GM12878 (cell line): ENCODE data around the gene PRDM16. TPM values are rescaled to one million over a fixed set of nuclear protein-coding genes. Genes with fewer than 3 reads are reported as not detected.

Experiments used
- ATAC-seq: fragments of 200-7000 bp; cut with Tn5 transposase; 3 replicates; pipeline ENCODE4 v1.9.1; 2020; ENCODE audit warnings: mild to moderate bottlenecking, moderate library complexity
- BruUV-seq: library from RNA; stranded (reverse); fragments of 400-500 nt; replicated peaks from 2 replicates; lab custom pipeline; 2021; lab: Mats Ljungman, UMichigan
- CTCF ChIA-PET: fragments of 300-600 bp; sonication (Branson Sonifier 250); formaldehyde crosslinking; extraction: SDS; loops from one replicate; lab custom pipeline; 2021; ENCODE audit warnings: inconsistent platforms; lab: Yijun Ruan, JAX
- POLR2A ChIA-PET: fragments of 350-600 bp; formaldehyde crosslinking; extraction: SDS; loops from one replicate; lab custom pipeline; 2021; ENCODE audit warnings: inconsistent platforms; lab: Charles Lee
- RAD21 ChIA-PET: fragments of 300-600 bp; sonication (Branson Sonifier 250); formaldehyde crosslinking; loops from one replicate; lab custom pipeline; 2023; ENCODE audit warnings: antibody characterized with exemption; ENCODE audit not compliant: unreplicated experiment; lab: Charles Lee
- SMC1A ChIA-PET: fragments of 300-600 bp; sonication (Branson Sonifier 250); formaldehyde crosslinking; loops from one replicate; lab custom pipeline; 2023; ENCODE audit not compliant: unreplicated experiment, uncharacterized antibody; lab: Charles Lee
- DNase-seq: peaks from one replicate; pipeline ENCODE4 v3.0.0-alpha.2; 2011; ENCODE audit warnings: low read depth, low spot score
- FAIRE-seq: peaks from 3 replicates; lab custom pipeline; 2011; peaks lifted over from hg19 to GRCh38; lab: Jason Lieb, UNC
- H2AFZ ChIP-seq: 2 replicates; pipeline ENCODE4 v1.6.0; 2011; ENCODE audit warnings: low read depth, low read length, control low read depth; ENCODE audit not compliant: control insufficient read depth
- H3K27ac ChIP-seq: 2 replicates; pipeline ENCODE4 v1.5.1; 2011; ENCODE audit warnings: control low read depth; ENCODE audit not compliant: control insufficient read depth, insufficient read depth
- H3K27me3 ChIP-seq, 2 experiments: replicated peaks in 1 of 2; 2 replicates each; pipeline versions ENCODE4 v1.6.0 to v1.6.1; 2011; ENCODE audit warnings: low read length in 1 of 2; ENCODE audit not compliant: control insufficient read depth in 2 of 2, insufficient read depth in 2 of 2
- H3K36me3 ChIP-seq, 2 experiments: 2 replicates each; pipeline ENCODE4 v1.5.1; 2011; ENCODE audit warnings: low read length in 1 of 2; ENCODE audit not compliant: control insufficient read depth in 2 of 2, insufficient read depth in 2 of 2
- H3K4me1 ChIP-seq: 2 replicates; pipeline ENCODE4 v1.6.1; 2011; ENCODE audit warnings: mild to moderate bottlenecking, low read length, moderate library complexity, mixed read lengths; ENCODE audit not compliant: control insufficient read depth, insufficient read depth
- H3K4me2 ChIP-seq: 2 replicates; pipeline ENCODE4 v1.6.0; 2011; ENCODE audit warnings: control low read depth; ENCODE audit not compliant: control insufficient read depth, insufficient read depth
- H3K4me3 ChIP-seq: fragments of 200-600 bp; sonication (generic); 2 replicates; pipeline ENCODE4 v1.5.1; 2016
- H3K79me2 ChIP-seq: 2 replicates; pipeline ENCODE4 v1.6.0; 2011; ENCODE audit warnings: low read length; ENCODE audit not compliant: control insufficient read depth, insufficient read depth
- H3K9ac ChIP-seq: 2 replicates; pipeline ENCODE4 v1.8.0; 2011; ENCODE audit warnings: low read length, control low read depth, mixed read lengths; ENCODE audit not compliant: control insufficient read depth, insufficient read depth
- H3K9me3 ChIP-seq: replicated peaks from 3 replicates; pipeline ENCODE4 v1.5.1; 2011; ENCODE audit warnings: mild to moderate bottlenecking, low read length; ENCODE audit not compliant: control insufficient read depth, insufficient read depth
- H4K20me1 ChIP-seq: 2 replicates; pipeline ENCODE4 v1.6.0; 2011; ENCODE audit not compliant: control insufficient read depth, insufficient read depth
- BCLAF1 ChIP-seq: fragments of 450-650 bp; IDR thresholded peaks from 2 replicates; pipeline ENCODE4 v1.6.1; 2017; ENCODE audit warnings: antibody characterized with exemption, mild to moderate bottlenecking, moderate library complexity
- CREM ChIP-seq: IDR thresholded peaks from 2 replicates; pipeline ENCODE4 v1.6.1; 2014; ENCODE audit warnings: antibody characterized with exemption, low read depth
- ELK1 ChIP-seq: IDR thresholded peaks from 2 replicates; pipeline ENCODE4 v1.6.1; 2012; ENCODE audit warnings: low read depth, low read length, improper control_type of control experiment
- GATAD2B ChIP-seq: fragments of 450-650 bp; conservative IDR thresholded peaks from 2 replicates; pipeline ENCODE4 v1.6.1; 2017; ENCODE audit warnings: low read depth, mild to moderate bottlenecking, moderate library complexity
- MEF2B ChIP-seq: fragments of 450-650 bp; IDR thresholded peaks from 2 replicates; pipeline ENCODE4 v1.6.1; 2018; ENCODE audit warnings: mild to moderate bottlenecking, moderate library complexity; ENCODE audit not compliant: partially characterized antibody, poor library complexity, severe bottlenecking
- RELA ChIP-seq: fragments of 450-650 bp; IDR thresholded peaks from 2 replicates; pipeline ENCODE4 v1.8.0; 2014; ENCODE audit warnings: borderline replicate concordance; ENCODE audit not compliant: partially characterized antibody
- RELB ChIP-seq: fragments of 450-650 bp; IDR thresholded peaks from 2 replicates; pipeline ENCODE4 v1.6.1; 2017; ENCODE audit warnings: low read depth, mild to moderate bottlenecking, moderate library complexity
- RFX5 ChIP-seq: IDR thresholded peaks from 2 replicates; pipeline ENCODE4 v1.6.1; 2011; ENCODE audit warnings: low read depth, low read length, improper control_type of control experiment
- TARDBP ChIP-seq: IDR thresholded peaks from 2 replicates; pipeline ENCODE4 v1.6.1; 2016; ENCODE audit warnings: borderline replicate concordance
- TBL1XR1 ChIP-seq: IDR thresholded peaks from 2 replicates; pipeline ENCODE4 v1.6.1; 2012; ENCODE audit warnings: low read depth, low read length, improper control_type of control experiment
- TCF3 ChIP-seq: IDR thresholded peaks from 2 replicates; pipeline ENCODE4 v1.6.1; 2012; ENCODE audit warnings: low read depth, mild to moderate bottlenecking, low read length, borderline replicate concordance; ENCODE audit not compliant: insufficient read depth
- USF1 ChIP-seq: IDR thresholded peaks from 2 replicates; pipeline ENCODE4 v1.6.1; 2011; ENCODE audit warnings: borderline replicate concordance, low read depth, mild to moderate bottlenecking, moderate library complexity, mixed read lengths, low read length; ENCODE audit not compliant: insufficient read depth; ENCODE audit errors: extremely low read length
- USF2 ChIP-seq: IDR thresholded peaks from 2 replicates; pipeline ENCODE4 v1.6.1; 2011; ENCODE audit warnings: low read depth, low read length, improper control_type of control experiment, borderline replicate concordance
- ZBTB33 ChIP-seq: fragments of 450-650 bp; IDR thresholded peaks from 2 replicates; pipeline ENCODE4 v1.6.1; 2017; ENCODE audit warnings: mild to moderate bottlenecking
- WGBS: methylation state at CpG from one replicate; pipeline ENCODE4 v1.1.6; 2016; ENCODE audit warnings: low lambda C conversion rate; ENCODE audit not compliant: insufficient replicate concordance, insufficient coverage; ENCODE audit errors: missing lambda C conversion rate; 5-methylcytosine and 5-hydroxymethylcytosine counted together
- in situ Hi-C: fragments of 300-500 bp; cut with MboI; formaldehyde crosslinking; loops from 9 replicates; pipeline ENCODE4 v1.14.3; 2018; ENCODE audit warnings: mixed read lengths
- intact Hi-C: fragments of 100-400 bp; cut with micrococcal nuclease; formaldehyde crosslinking; loops from one replicate; pipeline ENCODE4 v1.14.2; 2022; ENCODE audit not compliant: unreplicated experiment
- polyA plus RNA-seq, 11 experiments: library from polyadenylated mRNA; depleted of rRNA in 4 of 11; unstranded in 6 of 11; stranded (reverse) in 5 of 11; fragments of >200 nt; fragmentation: Nextera tagmentation in 4 of 11; fragmentation: Illumina TruSeq in 1 of 11; extraction: Ambion mirVana in 4 of 11; extraction: Trizol in 1 of 11; gene quantifications; 1 replicate in 1 of 11; 2 replicates in 10 of 11; pipeline versions ENCODE4 v1.2.1 to v1.2.3, GENCODE V29; 2011 to 2016; ENCODE audit warnings: inconsistent platforms in 2 of 11, missing spikeins in 2 of 11, low read depth in 1 of 11
- total RNA-seq, 4 experiments: library from RNA; depleted of rRNA in 3 of 4; stranded (reverse); fragments of >200 nt in 3 of 4; fragmentation: Illumina TruSeq in 1 of 4; extraction: Trizol in 1 of 4; gene quantifications; 2 replicates each; pipeline versions ENCODE4 v1.2.1 to v1.2.3, GENCODE V29; 2013 to 2021

The PRDM16 gene
- total and polyA plus RNA-seq, 10 of the 15 experiments (the other 5 are each of a cell fraction or from before 2014, with no cell fraction given) = 0.03 TPM; not detected in 9

GRCh38 chr1:3327936-3328590, 259.1 kb downstream of the PRDM16 start:
- no TSS peak for BruUV-seq

More at GRCh38 chr1:3327936-3328590, 259.1 kb downstream of the PRDM16 start:
- H3K4me2 ChIP-seq = no peak overlapping the region
- H4K20me1 ChIP-seq = no peaks in the 10 kb centered on the region
- no peaks in the 10 kb centered on the region for H3K27me3 ChIP-seq
- WGBS = 41% methylated on average over 14 of the region's 15 CpGs
- intact Hi-C loops = no loop called here
- H3K27ac ChIP-seq = no peak overlapping the region
- CTCF ChIA-PET = no interaction called here
- RAD21 ChIA-PET = no interaction called here
- ATAC-seq (no peak), DNase-seq (no peak), FAIRE-seq (no peak)
- no peak overlapping the region for H2AFZ ChIP-seq
- POLR2A ChIA-PET = no interaction called here
- TF ChIP-seq ELK1 = no peak
- no peak for TF ChIP-seq ZBTB33
- no peak for TF ChIP-seq TBL1XR1
- TF ChIP-seq RELA = no peak
- no peak for TF ChIP-seq RELB
- no peak for TF ChIP-seq BCLAF1
- TF ChIP-seq GATAD2B = no peak
- no peak for TF ChIP-seq USF2
- no peak for TF ChIP-seq TARDBP
- no peak for TF ChIP-seq MEF2B
- no peak for TF ChIP-seq CREM
- TF ChIP-seq TCF3 = no peak
- no peak for TF ChIP-seq USF1
- TF ChIP-seq RFX5 = no peak
- SMC1A ChIA-PET = no interaction called here
- H3K9ac ChIP-seq = no peak overlapping the region
- no peaks in the 10 kb centered on the region for H3K36me3 ChIP-seq
- in situ Hi-C loops = no loop called here
- H3K9me3 ChIP-seq = no peaks in the 10 kb centered on the region
- H3K79me2 ChIP-seq = no peaks in the 10 kb centered on the region
- no peaks in the 10 kb centered on the region for H3K4me1 ChIP-seq
- no peak overlapping the region for H3K4me3 ChIP-seq
